NB4 (cell line): ENCODE data around the gene MYO15B.
"Not testable (repeated sequence)": the region's sequence is repeated elsewhere in the genome, so short reads cannot be mapped to it uniquely, and the experiment has no call there.

ENCODE experiments used
- DNase-seq: peaks from one replicate; pipeline ENCODE4 v3.0.0; 2010; ENCODE audit warnings: low read depth
- H3K4me3 ChIP-seq: one replicate; pipeline ENCODE4 v1.5.1; 2011; ENCODE audit warnings: mild to moderate bottlenecking, low read depth, low read length, moderate library complexity
- MYC ChIP-seq: IDR thresholded peaks from 2 replicates; pipeline ENCODE4 v1.6.1; 2011; ENCODE audit warnings: low read depth, low read length
- POLR2A ChIP-seq: IDR thresholded peaks from 2 replicates; pipeline ENCODE4 v1.6.1; 2011; ENCODE audit warnings: mild to moderate bottlenecking; ENCODE audit not compliant: insufficient read length; ENCODE audit errors: extremely low read depth
- TF ChIP-seq, protein P1 (sequence below): IDR thresholded peaks from 2 replicates; pipeline ENCODE4 v1.6.1; 2011; ENCODE audit warnings: low read depth, low read length
- TF ChIP-seq, protein P2 (sequence below): IDR thresholded peaks from one replicate; pipeline ENCODE4 v1.5.1; 2012; ENCODE audit warnings: low read depth, low read length

Gene MYO15B

DNA sequence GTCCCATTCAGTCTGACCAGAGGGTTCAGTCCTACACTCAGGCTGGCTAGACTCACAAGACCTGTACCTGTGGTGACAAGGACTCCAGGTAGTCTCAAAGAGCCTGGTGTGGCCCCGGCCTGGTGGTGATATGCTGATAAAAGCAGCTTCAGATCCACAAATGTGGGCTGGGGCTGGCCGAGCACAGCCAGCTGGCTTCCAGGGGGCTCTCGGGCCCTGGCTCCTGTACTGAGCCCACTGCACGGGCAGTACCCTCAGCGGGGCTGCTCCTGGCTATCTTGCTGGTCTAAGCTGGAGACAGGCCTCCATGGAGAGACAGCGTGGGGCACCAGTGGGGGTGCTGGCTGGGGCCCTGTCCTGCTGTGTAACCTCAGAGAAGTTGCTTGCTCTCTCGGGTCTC, 50.0 kb downstream of the MYO15B start:
- TF ChIP-seq MYC (no peak), POLR2A (no peak)
- TF ChIP-seq, protein P1, sequence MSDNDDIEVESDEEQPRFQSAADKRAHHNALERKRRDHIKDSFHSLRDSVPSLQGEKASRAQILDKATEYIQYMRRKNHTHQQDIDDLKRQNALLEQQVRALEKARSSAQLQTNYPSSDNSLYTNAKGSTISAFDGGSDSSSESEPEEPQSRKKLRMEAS, result no peak
- TF ChIP-seq, protein P2, sequence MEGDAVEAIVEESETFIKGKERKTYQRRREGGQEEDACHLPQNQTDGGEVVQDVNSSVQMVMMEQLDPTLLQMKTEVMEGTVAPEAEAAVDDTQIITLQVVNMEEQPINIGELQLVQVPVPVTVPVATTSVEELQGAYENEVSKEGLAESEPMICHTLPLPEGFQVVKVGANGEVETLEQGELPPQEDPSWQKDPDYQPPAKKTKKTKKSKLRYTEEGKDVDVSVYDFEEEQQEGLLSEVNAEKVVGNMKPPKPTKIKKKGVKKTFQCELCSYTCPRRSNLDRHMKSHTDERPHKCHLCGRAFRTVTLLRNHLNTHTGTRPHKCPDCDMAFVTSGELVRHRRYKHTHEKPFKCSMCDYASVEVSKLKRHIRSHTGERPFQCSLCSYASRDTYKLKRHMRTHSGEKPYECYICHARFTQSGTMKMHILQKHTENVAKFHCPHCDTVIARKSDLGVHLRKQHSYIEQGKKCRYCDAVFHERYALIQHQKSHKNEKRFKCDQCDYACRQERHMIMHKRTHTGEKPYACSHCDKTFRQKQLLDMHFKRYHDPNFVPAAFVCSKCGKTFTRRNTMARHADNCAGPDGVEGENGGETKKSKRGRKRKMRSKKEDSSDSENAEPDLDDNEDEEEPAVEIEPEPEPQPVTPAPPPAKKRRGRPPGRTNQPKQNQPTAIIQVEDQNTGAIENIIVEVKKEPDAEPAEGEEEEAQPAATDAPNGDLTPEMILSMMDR, result no peak
- DNase-seq, result no peak

DNA sequence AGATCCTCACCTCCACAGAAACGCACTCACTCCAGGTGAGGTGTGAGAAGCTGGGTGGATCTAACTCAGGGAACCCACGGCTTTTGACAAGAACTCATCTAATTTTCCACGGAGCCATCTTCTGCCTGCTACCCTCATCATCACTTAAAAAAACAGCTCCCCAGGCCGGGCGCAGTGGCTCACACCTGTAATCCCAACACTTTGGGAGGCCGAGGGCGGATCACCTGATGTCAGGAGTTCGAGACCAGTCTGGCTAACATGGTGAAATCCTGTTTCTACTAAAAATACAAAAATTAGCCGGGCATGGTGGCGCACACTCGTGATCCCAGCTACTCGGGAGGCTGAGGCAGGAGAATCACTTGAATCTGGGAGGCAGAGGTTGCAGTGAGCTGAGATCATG, 50.4 kb downstream of the MYO15B start:
- H3K4me3 ChIP-seq, DNase-seq: not testable (repeated sequence)

More for the DNA sequence above, 50.0 kb downstream of the MYO15B start:
- no peak overlapping the region for H3K4me3 ChIP-seq

DNA sequence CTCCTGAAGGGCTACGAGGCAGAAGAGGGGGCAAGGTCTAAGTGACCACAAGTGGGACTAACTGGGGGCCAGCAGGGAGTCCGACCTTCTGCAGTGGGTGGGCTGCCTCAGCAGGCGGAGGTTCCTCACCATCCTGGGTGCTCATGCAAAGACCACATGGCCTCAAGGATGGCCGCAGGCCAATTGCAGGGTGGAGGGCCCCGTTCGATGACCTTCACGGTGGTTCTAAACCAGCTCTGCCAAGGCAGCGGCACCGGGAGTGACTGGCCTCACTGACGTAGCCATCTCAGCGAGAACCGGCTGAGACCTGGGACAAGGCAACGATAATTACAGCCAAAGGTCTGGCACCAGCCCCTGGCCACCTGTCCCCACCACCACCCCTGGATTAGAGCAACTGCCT, 51.3 kb downstream of the MYO15B start:
- TF ChIP-seq, protein P2, result no peak
- TF ChIP-seq MYC (no peak), POLR2A (no peak)
- TF ChIP-seq, protein P1, result no peak
- no peak overlapping the region for H3K4me3 ChIP-seq
- DNase-seq, result no peak

DNA sequence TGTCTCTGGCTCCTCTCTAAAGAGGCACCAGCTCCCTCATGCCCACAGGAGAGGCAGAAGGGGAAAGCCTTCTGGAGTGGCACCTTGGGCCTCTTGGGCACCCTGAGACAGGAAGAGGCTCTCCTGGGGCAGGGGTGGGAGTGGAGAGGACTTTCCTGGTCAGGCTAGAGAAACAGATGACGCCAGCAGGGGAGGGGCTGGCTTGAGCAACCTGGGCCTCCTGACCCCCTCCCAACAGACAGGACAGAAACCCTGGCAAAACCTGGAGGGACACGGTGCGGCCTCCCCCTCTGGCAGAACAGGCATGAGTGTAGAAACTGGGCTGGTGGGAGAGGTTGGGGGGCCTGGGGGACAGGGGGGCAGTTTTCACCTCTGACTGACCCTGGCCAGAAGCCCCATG, 51.7 kb downstream of the MYO15B start:
- no peak for DNase-seq

DNA sequence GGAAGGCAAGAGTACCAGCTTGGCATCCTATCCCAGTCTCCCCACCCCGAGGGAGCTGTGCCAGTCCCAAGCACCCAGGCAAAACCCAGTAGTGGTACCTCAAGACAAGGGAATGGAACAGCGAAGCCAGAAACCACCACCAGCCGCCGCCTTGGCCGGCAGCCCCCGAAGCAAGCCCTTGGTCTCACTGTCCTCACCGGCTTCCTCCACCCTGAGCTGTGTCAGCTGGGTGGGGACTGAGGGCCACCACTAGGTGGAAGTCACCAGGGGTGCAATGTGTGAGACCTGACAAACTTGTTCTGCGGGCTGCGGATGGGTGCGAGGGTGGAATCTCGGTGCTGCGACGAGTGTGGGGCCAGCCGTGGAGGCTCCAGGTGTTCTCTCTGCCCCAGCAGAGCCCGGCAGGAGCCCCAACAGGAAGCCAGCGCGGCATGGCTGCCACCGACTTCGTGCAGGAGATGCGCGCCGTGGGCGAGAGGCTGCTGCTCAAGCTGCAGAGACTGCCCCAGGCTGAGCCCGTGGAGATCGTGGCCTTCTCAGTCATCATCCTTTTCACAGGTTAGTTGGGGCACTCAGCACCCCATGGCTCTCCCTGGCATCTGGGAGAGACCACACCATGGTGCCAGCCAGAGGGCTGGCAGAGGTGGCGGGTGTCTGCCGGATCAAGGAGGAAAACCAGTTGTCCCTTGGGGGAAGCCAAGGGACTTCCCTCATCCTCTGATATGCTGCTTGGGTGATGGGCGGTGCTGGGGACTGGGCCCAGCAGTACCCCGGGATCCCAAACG, 52.4 kb downstream of the MYO15B start:
- no peak for TF ChIP-seq MYC
- TF ChIP-seq POLR2A, result no peak
- no peak overlapping the region for H3K4me3 ChIP-seq
- no peak for DNase-seq

More for the DNA sequence above, 51.7 kb downstream of the MYO15B start:
- TF ChIP-seq, protein P2, result no peak
- TF ChIP-seq, protein P1, result no peak
- no peak for TF ChIP-seq MYC
- no peak for TF ChIP-seq POLR2A
- H3K4me3 ChIP-seq, result no peak overlapping the region

DNA sequence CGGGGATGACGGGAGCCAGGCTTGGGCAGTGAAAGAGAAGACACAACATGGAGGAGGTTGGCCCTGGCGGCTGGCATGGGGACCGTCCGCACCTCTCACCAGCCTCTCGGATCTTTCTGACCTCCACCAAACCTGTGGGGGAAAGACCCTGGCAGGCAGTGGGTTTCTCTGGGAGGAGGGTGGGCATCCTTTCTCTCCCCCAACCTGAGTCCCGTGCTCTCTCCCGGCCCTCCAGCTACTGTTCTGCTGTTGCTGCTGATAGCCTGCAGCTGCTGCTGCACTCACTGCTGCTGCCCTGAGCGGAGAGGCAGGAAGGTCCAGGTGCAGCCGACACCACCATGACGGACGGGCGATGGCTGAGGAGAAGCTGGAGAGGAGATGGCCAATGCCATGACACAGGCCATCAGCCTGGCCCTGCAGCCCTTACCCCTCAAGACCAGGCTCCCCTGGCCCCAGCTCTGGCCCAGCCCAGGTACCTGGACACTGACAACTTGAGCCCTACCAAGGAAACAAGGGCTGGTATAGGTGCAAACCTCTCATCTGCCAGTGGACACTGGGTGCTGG, 53.0 kb downstream of the MYO15B start:
- no peak overlapping the region for H3K4me3 ChIP-seq

More for the DNA sequence above, 53.0 kb downstream of the MYO15B start:
- DNase-seq, result no peak
- TF ChIP-seq, protein P2, result no peak
- TF ChIP-seq MYC, result no peak
- no peak for TF ChIP-seq POLR2A
- TF ChIP-seq, protein P1, result no peak
